ENCODE measurements around the gene ECE2.
"Not testable (repeated sequence)": the region's sequence is repeated elsewhere in the genome, so short reads cannot be mapped to it uniquely, and the experiment has no call there.

Gene ECE2

GRCh38 chr3:184267249-184267648 is 8.6 kb upstream of the ECE2 start:
- DNase-seq (ENCODE audit: low spot score), result not testable (repeated sequence)

DNA sequence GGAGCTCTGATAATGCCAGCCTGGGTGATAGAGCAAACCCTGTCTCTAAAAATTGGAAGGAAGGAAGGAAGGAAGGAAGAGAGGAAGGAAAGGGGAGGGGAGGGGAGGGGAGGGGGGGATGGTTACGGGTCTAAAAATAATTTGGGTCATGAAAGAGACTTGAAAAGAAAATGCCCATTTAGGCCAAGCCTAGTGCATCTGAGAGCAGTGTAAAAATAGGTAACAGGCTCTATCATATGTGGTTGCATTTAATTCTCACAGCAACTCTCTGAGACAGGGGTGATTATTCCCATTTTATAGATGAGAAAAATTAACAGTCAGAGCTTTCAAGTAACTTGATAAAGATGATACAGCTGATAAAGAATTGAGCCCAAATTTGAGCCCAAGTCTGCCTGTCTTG is 3.6 kb upstream of the ECE2 start:
- no peak for DNase-seq (ENCODE audit: low spot score)

DNA sequence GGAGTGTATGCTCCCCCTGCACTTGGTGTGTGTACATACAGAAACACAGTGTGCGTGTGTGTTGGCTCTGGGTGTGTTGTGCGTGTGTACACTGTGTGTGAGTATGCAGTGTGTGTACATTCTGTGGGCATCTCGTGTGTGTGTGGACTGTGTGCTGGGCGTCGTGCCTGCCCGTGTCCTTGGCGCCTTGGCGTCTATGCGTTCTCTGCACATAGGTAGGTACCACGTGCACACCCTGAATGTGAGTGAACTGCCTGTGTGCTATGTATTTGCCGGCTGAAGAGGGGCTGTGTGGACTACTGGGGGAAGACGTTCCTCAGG is 481 bp upstream of the ECE2 start:
- DNase-seq (ENCODE audit: low spot score), result no peak

DNA sequence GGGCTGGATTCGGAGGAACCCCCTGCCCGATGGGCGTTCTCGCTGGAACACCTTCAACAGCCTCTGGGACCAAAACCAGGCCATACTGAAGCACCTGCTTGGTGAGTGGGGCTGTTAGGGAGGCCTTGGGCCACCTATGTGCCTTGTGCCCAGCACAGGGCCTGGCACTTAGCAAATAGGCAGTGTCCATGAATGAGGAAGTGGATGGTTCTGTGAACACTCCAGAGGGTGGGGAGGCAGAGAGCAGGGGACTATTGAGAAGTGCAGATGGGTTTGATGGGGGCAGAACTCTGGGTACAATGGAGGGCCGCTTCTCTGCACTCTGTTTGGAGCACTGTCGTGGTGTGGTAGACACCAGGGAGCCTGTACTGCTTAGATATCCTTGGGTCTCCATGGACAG is 1.5 kb downstream of the ECE2 start:
- no peak for DNase-seq (ENCODE audit: low spot score)

GRCh38 chr3:184282941-184283340 is 7.1 kb downstream of the ECE2 start:
- no peak for DNase-seq (ENCODE audit: low spot score)

- DNase-seq (ENCODE audit: low spot score), result no peak
These were observed 7.9 kb downstream of the ECE2 start for GRCh38 chr3:184283681-184284080.

DNA sequence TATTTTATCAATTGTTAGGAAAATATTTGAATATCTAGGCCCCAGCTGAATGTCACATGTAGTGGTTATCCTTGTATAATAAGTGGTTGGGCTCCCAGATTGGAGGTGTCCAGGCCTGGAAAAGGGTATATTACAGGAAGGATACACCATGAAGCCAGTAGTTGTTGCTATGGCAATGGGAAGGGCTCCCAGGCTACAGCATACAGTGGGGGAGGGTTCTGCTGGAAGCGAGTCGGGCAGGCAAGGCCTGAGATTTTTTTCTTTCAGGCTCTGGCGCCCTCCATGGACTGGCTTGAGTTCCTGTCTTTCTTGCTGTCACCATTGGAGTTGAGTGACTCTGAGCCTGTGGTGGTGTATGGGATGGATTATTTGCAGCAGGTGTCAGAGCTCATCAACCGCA is 8.9 kb downstream of the ECE2 start:
- peak; percentile 36 for DNase-seq (ENCODE audit: low spot score)

DNA sequence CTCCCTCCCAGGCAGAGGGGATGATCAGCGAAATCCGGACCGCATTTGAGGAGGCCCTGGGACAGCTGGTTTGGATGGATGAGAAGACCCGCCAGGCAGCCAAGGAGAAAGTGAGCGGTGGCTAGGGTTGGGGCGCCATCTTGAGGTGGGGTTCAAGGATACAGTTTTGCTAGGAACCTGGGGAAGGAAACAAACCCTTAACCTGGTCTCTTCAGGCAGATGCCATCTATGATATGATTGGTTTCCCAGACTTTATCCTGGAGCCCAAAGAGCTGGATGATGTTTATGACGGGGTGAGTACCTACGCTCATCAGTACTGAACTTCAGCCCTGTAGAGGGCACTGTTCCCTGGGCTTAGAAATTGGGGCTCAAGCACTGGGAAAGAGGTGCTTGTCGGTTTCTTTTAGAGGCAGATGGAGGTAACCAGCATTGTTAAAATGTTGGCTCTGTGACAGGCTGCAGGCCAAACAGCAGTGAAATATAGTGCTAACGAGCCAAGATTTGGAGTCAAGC is 13.7 kb downstream of the ECE2 start:
- peak; percentile 72 for DNase-seq (ENCODE audit: low spot score)

- DNase-seq (ENCODE audit: low spot score), result no peak
These were observed 14.5 kb downstream of the ECE2 start for GRCh38 chr3:184290331-184290730.

- no peak for DNase-seq (ENCODE audit: low spot score)
These were observed 15.4 kb downstream of the ECE2 start for GRCh38 chr3:184291044-184291737.

- no peak for DNase-seq (ENCODE audit: low spot score)
These were observed 16.1 kb downstream of the ECE2 start for GRCh38 chr3:184291738-184292445.

- DNase-seq (ENCODE audit: low spot score), result no peak
These were observed 19.9 kb downstream of the ECE2 start for GRCh38 chr3:184295771-184296170.

DNA sequence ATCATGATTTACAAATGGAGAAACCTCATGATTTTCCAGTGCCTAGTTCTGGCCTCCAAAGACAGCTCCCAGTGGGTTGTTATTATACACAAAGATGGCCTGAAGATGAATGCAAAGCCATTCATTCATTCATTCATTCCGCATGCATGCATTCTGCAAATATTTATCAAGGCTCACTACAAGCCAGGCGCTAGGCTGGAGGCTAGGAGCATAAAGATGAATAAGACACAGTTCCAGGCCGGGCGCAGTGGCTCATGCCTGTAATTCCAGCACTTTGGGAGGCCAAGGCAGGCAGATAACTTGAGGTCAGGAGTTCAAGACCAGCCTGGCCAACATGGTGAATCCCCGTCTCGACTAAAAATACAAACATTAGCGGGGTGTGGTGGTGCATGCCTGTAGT is 20.8 kb downstream of the ECE2 start:
- no peak for DNase-seq (ENCODE audit: low spot score)

DNA sequence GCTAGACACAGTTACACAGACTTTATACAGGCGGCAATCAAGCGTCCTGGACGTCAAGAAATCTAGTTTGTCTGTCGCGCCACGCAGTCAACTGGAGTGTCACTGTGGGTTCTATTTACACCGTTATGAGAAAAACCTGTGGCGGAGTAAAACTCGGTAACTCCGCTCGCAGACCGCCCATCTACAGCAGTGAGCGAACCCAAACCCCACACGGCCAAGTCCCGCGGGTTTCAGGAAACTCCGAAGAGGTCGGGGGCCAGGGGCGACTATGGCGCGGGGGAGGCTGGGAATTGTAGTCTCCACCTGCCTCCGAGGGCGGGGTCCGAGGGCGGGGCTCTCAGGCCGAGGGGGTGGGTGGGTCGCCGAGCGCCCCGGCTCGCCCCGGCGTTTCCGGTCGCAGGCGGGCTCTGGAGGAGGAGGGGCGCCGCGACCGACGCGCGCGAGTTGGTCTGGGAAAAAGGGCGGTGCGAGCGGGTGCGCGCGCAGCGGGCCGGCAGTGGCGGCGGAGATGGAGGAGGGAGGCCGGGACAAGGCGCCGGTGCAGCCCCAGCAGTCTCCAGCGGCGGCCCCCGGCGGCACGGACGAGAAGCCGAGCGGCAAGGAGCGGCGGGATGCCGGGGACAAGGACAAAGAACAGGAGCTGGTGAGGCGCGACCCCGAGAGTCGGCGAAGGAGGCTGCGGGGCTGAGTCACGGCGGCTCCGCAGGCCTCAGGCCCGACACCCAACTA is 23.1 kb downstream of the ECE2 start, which contains the start of gene PSMD2:
TSS of gene PSMD2 (plus strand) at position 483 of the 729 bp plus-strand sequence. CDS start at position 509, 26 bp downstream.
- peak; percentile 98 for DNase-seq (ENCODE audit: low spot score)

GRCh38 chr3:184299488-184300377 is 23.9 kb downstream of the ECE2 start:
- no peak for DNase-seq (ENCODE audit: low spot score)

DNA sequence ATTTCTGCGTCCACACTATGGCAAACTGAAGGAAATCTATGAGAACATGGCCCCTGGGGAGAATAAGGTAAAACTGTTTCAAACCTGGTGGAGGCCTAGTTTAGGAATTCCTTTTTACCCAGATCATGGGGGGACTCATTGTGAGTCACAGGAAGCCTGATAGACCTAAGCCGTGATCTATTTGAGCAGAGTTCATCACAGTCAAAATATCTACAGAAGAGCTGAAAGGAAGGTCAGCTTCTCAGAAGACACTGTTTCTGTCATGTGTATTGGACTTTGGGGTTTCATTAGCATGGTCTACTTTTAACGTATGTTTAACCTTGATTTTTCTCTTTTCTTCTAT is 24.5 kb downstream of the ECE2 start:
- no peak for DNase-seq (ENCODE audit: low spot score)

DNA sequence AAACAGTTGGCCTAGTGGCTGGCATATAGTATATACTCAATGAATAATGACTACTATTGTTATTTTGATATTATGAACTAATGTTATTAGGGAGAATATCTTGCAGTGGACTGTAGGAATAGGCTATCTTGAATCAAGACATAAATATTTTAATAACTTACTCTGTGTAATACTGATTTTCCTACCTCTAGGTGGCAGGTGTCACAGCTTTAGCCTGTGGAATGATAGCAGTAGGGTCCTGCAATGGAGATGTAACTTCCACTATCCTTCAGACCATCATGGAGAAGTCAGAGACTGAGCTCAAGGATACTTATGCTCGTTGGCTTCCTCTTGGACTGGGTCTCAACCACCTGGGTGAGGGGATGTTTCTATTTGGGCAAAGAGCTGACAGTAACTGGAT is 29.8 kb downstream of the ECE2 start:
- no peak for DNase-seq (ENCODE audit: low spot score)

DNA sequence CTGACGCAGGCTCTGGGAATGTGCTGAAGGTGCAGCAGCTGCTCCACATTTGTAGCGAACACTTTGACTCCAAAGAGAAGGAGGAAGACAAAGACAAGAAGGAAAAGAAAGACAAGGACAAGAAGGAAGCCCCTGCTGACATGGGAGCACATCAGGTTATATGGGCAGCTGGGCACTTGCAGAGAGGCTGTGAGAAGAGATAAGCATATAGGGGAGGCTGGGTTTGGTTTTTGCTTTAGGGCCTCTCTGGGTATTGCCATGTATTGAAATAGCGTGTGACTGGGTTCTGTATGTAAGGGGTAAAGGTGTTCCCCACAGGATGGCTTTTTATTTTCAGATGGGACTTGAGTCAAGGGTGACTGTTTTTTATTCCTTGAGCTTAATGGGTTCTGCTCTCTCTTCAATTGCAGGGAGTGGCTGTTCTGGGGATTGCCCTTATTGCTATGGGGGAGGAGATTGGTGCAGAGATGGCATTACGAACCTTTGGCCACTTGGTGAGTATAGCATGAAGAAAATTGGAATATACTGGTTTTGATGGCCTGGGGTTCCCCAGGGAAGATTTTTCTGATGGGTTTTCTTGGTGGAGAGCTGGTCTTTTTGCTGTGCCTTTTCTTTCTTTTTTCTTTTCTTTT is 30.6 kb downstream of the ECE2 start:
- no peak for DNase-seq (ENCODE audit: low spot score)

GRCh38 chr3:184307915-184308314 is 32.1 kb downstream of the ECE2 start:
- DNase-seq (ENCODE audit: low spot score), result no peak

GRCh38 chr3:184308744-184309143 is 32.9 kb downstream of the ECE2 start:
- no peak for DNase-seq (ENCODE audit: low spot score)

- no peak for DNase-seq (ENCODE audit: low spot score)
These were observed 35.8 kb downstream of the ECE2 start for GRCh38 chr3:184311633-184312032.

- DNase-seq (ENCODE audit: low spot score), result peak; percentile 94
These were observed 38.5 kb downstream of the ECE2 start, which contains the start of gene EIF4G1 for GRCh38 chr3:184314363-184314699. Gene EIF4G1, plus strand, starts transcription at chr3:184314606. Its CDS starts 1,191 bp downstream, at chr3:184315797.

Data from activated CD4-positive, alpha-beta T cell treated with anti-CD3 and anti-CD28 coated beads, Interleukin-2, Interleukin-4, amounts not matched to agents 100 ng/mL and 50 ng/mL, durations not matched to agents 16 hours and 8 hours (primary cell).